SJSA1 (cell line): ENCODE measurements around the gene SFXN1. TPM values are rescaled to one million over a fixed set of nuclear protein-coding genes. Genes with fewer than 3 reads are reported as not detected.

Source experiments
- DNase-seq, 2 experiments: peaks; one replicate each; pipeline ENCODE4 v3.0.0-alpha.2; 2015 to 2020; ENCODE audit warnings: low spot score in 2 of 2, low read depth in 1 of 2
- H3K27ac ChIP-seq: fragments of 250-450 bp; sonication (Bioruptor Pico); 2 replicates; pipeline ENCODE4 v1.5.1; 2020; ENCODE audit warnings: mild to moderate bottlenecking, moderate library complexity
- H3K27me3 ChIP-seq: fragments of 250-450 bp; sonication (Bioruptor Pico); replicated peaks from 2 replicates; pipeline ENCODE4 v1.5.1; 2020; ENCODE audit warnings: mild to moderate bottlenecking, moderate library complexity
- H3K36me3 ChIP-seq: fragments of 250-450 bp; sonication (Bioruptor Pico); 2 replicates; pipeline ENCODE4 v1.5.1; 2020; ENCODE audit warnings: mild to moderate bottlenecking
- H3K4me1 ChIP-seq: fragments of 250-450 bp; sonication (Bioruptor Pico); replicated peaks from 2 replicates; pipeline ENCODE4 v1.6.1; 2021; ENCODE audit warnings: mild to moderate bottlenecking
- H3K4me3 ChIP-seq: fragments of 250-450 bp; sonication (Bioruptor Pico); 2 replicates; pipeline ENCODE4 v1.5.1; 2020; ENCODE audit warnings: mild to moderate bottlenecking
- H3K9me3 ChIP-seq: fragments of 250-450 bp; sonication (Bioruptor Pico); replicated peaks from 2 replicates; pipeline ENCODE4 v1.5.1; 2020; ENCODE audit warnings: mild to moderate bottlenecking
- total RNA-seq: library from RNA; depleted of rRNA; stranded (reverse); fragments of >200 nt; shearing (Covaris generic); gene quantifications from 2 replicates; pipeline ENCODE4 v1.2.3, GENCODE V29; 2014

The SFXN1 gene
- total RNA-seq, 1 experiment from 2014 or later = 207 TPM

- no peak for DNase-seq
- H3K27ac ChIP-seq = no peak overlapping the region
- H3K4me1 ChIP-seq = 0 out of 2 replicates have a peak, but pooled peaks cover 6% of the 10 kb centered on the region
- H3K27me3 ChIP-seq = no peaks in the 10 kb centered on the region
- no peak overlapping the region for H3K4me3 ChIP-seq
- H3K9me3 ChIP-seq = no peaks in the 10 kb centered on the region
- no peaks in the 10 kb centered on the region for H3K36me3 ChIP-seq
Measured at GRCh38 chr5:175456105-175456742, 22.1 kb upstream of the SFXN1 start.

- DNase-seq = no peak
- Histone ChIP-seq H3K27me3 (no peaks in the 10 kb centered on the region), H3K9me3 (no peaks in the 10 kb centered on the region), H3K27ac (no peak overlapping the region), H3K4me3 (no peak overlapping the region), H3K4me1 (0 out of 2 replicates have a peak, but pooled peaks cover 6% of the 10 kb centered on the region), H3K36me3 (no peaks in the 10 kb centered on the region)
Measured at GRCh38 chr5:175457466-175457865, 20.9 kb upstream of the SFXN1 start.

- no peak overlapping the region for H3K4me3 ChIP-seq
- 0 out of 2 replicates have a peak, but pooled peaks cover 6% of the 10 kb centered on the region for H3K4me1 ChIP-seq
- no peaks in the 10 kb centered on the region for H3K9me3 ChIP-seq
- H3K27ac ChIP-seq = no peak overlapping the region
- no peaks in the 10 kb centered on the region for H3K36me3 ChIP-seq
- peak in 1 of 2 experiments; percentile 40 for DNase-seq
- H3K27me3 ChIP-seq = no peaks in the 10 kb centered on the region
Measured at GRCh38 chr5:175460126-175460525, 18.2 kb upstream of the SFXN1 start.

- no peaks in the 10 kb centered on the region for H3K9me3 ChIP-seq
- DNase-seq = no peak
- no peaks in the 10 kb centered on the region for H3K27me3 ChIP-seq
- no peaks in the 10 kb centered on the region for H3K36me3 ChIP-seq
- peaks cover 10% of the 10 kb centered on the region for H3K4me1 ChIP-seq
- H3K4me3 ChIP-seq = no peak overlapping the region
- H3K27ac ChIP-seq = no peak overlapping the region
Measured at GRCh38 chr5:175460552-175460951, 17.8 kb upstream of the SFXN1 start.

- H3K9me3 ChIP-seq = no peaks in the 10 kb centered on the region
- no peak for DNase-seq
- H3K4me1 ChIP-seq = peaks cover 14% of the 10 kb centered on the region
- no peak overlapping the region for H3K27ac ChIP-seq
- no peaks in the 10 kb centered on the region for H3K27me3 ChIP-seq
- H3K36me3 ChIP-seq = no peaks in the 10 kb centered on the region
- no peak overlapping the region for H3K4me3 ChIP-seq
Measured at GRCh38 chr5:175461370-175461769, 17.0 kb upstream of the SFXN1 start.

GRCh38 chr5:175463641-175464040 lies 14.7 kb upstream of the SFXN1 start:
- Histone ChIP-seq H3K27ac (no peak overlapping the region), H3K27me3 (no peaks in the 10 kb centered on the region), H3K36me3 (no peaks in the 10 kb centered on the region), H3K9me3 (no peaks in the 10 kb centered on the region), H3K4me1 (peaks cover 14% of the 10 kb centered on the region), H3K4me3 (no peak overlapping the region)
- no peak for DNase-seq

GRCh38 chr5:175464074-175464941 lies 14.1 kb upstream of the SFXN1 start:
- peak; percentile 59 to 69 for DNase-seq
- Histone ChIP-seq H3K4me1 (peaks cover 14% of the 10 kb centered on the region), H3K27ac (no peak overlapping the region)

GRCh38 chr5:175464942-175465233 lies 13.5 kb upstream of the SFXN1 start:
- DNase-seq = no peak
- Histone ChIP-seq H3K27me3 (no peaks in the 10 kb centered on the region), H3K9me3 (no peaks in the 10 kb centered on the region; the same call in 1 of the 2 replicates), H3K36me3 (no peaks in the 10 kb centered on the region), H3K4me1 (peaks cover 14% of the 10 kb centered on the region), H3K4me3 (no peak overlapping the region), H3K27ac (no peak overlapping the region)

More at GRCh38 chr5:175464074-175464941, 14.1 kb upstream of the SFXN1 start:
- Histone ChIP-seq H3K36me3 (no peaks in the 10 kb centered on the region), H3K4me3 (no peak overlapping the region), H3K9me3 (no peaks in the 10 kb centered on the region; the same call in 1 of the 2 replicates), H3K27me3 (no peaks in the 10 kb centered on the region)

- no peak overlapping the region for H3K4me3 ChIP-seq
- no peak for DNase-seq
- H3K27ac ChIP-seq = no peak overlapping the region
- no peaks in the 10 kb centered on the region for H3K27me3 ChIP-seq
- no peaks in the 10 kb centered on the region for H3K36me3 ChIP-seq
- H3K9me3 ChIP-seq = no peaks in the 10 kb centered on the region; the same call in 1 of the 2 replicates
- H3K4me1 ChIP-seq = peaks cover 14% of the 10 kb centered on the region
Measured at GRCh38 chr5:175465282-175465681, 13.1 kb upstream of the SFXN1 start.

- Histone ChIP-seq H3K4me3 (no peak overlapping the region), H3K36me3 (no peaks in the 10 kb centered on the region), H3K9me3 (no peaks in the 10 kb centered on the region; the same call in 1 of the 2 replicates), H3K27ac (no peak overlapping the region), H3K4me1 (peaks cover 14% of the 10 kb centered on the region), H3K27me3 (no peaks in the 10 kb centered on the region)
- DNase-seq = no peak
Measured at GRCh38 chr5:175466700-175467318, 11.6 kb upstream of the SFXN1 start.

- no peaks in the 10 kb centered on the region for H3K36me3 ChIP-seq
- no peaks in the 10 kb centered on the region for H3K27me3 ChIP-seq
- H3K27ac ChIP-seq = no peak overlapping the region
- no peaks in the 10 kb centered on the region; the same call in 1 of the 2 replicates for H3K9me3 ChIP-seq
- H3K4me1 ChIP-seq = peaks cover 14% of the 10 kb centered on the region
- no peak for DNase-seq
- H3K4me3 ChIP-seq = no peak overlapping the region
Measured at GRCh38 chr5:175467983-175468690, 10.2 kb upstream of the SFXN1 start.

- Histone ChIP-seq H3K27ac (no peak overlapping the region), H3K9me3 (no peaks in the 10 kb centered on the region; the same call in 1 of the 2 replicates), H3K36me3 (no peaks in the 10 kb centered on the region), H3K4me3 (no peak overlapping the region), H3K27me3 (no peaks in the 10 kb centered on the region), H3K4me1 (peaks cover 14% of the 10 kb centered on the region)
- no peak for DNase-seq
Measured at GRCh38 chr5:175468892-175469291, 9.5 kb upstream of the SFXN1 start.

GRCh38 chr5:175469916-175470315 lies 8.4 kb upstream of the SFXN1 start:
- Histone ChIP-seq H3K27ac (no peak overlapping the region), H3K4me3 (no peak overlapping the region), H3K36me3 (no peaks in the 10 kb centered on the region), H3K9me3 (no peaks in the 10 kb centered on the region; the same call in 1 of the 2 replicates), H3K4me1 (peaks cover 14% of the 10 kb centered on the region), H3K27me3 (no peaks in the 10 kb centered on the region)
- DNase-seq = no peak
